Tibial artery (tissue), 4 donors: Measurements from ENCODE around the gene CCT3.

Source experiments
- DNase-seq, 2 donors: peaks; one replicate each; pipeline ENCODE4 v3.0.0-alpha.2; 2019
- H3K27ac ChIP-seq, 2 donors: fragments of 200-600 bp; sonication (generic) in 1 of 2; 1 replicate in 1 of 2; 2 replicates in 1 of 2; pipeline ENCODE4 v1.5.1; 2018 to 2019; ENCODE audit warnings: mild to moderate bottlenecking in 1 of 2
- H3K27me3 ChIP-seq, 2 donors: fragments of 200-600 bp; sonication (generic) in 1 of 2; one replicate each; pipeline versions ENCODE4 v1.5.1 to v1.6.0; 2016 to 2019
- H3K36me3 ChIP-seq, 3 donors: fragments of 200-600 bp; sonication (generic) in 2 of 3; one replicate each; pipeline ENCODE4 v1.5.1; 2016 to 2019; ENCODE audit warnings: mild to moderate bottlenecking in 2 of 3
- H3K4me1 ChIP-seq, 4 donors: fragments of 200-600 bp; sonication (generic) in 2 of 4; 1 replicate in 3 of 4; 2 replicates in 1 of 4; pipeline ENCODE4 v1.5.1; 2016 to 2019
- H3K4me3 ChIP-seq, 2 donors: fragments of 200-600 bp; sonication (generic) in 1 of 2; 1 replicate in 1 of 2; 2 replicates in 1 of 2; pipeline ENCODE4 v1.5.1; 2018 to 2019; ENCODE audit warnings: mild to moderate bottlenecking in 2 of 2
- H3K9me3 ChIP-seq, 3 donors: fragments of 200-600 bp; sonication (generic) in 1 of 3; one replicate each; pipeline ENCODE4 v1.5.1; 2016 to 2019
- intact Hi-C: fragments of 100-400 bp; cut with DNase I; formaldehyde crosslinking; loops from one replicate; pipeline ENCODE4 v1.15.0; 2023; ENCODE audit warnings: low total_unique reads
- TF ChIP-seq, protein P1 (sequence below), 2 experiments: fragments of 200-600 bp in 1 of 2; fragments of 450-650 bp in 1 of 2; IDR thresholded peaks; one replicate each; pipeline ENCODE4 v1.5.1; 2017 to 2019; ENCODE audit warnings: antibody characterized with exemption in 2 of 2, mild to moderate bottlenecking in 1 of 2, moderate library complexity in 1 of 2

The CCT3 gene

DNA sequence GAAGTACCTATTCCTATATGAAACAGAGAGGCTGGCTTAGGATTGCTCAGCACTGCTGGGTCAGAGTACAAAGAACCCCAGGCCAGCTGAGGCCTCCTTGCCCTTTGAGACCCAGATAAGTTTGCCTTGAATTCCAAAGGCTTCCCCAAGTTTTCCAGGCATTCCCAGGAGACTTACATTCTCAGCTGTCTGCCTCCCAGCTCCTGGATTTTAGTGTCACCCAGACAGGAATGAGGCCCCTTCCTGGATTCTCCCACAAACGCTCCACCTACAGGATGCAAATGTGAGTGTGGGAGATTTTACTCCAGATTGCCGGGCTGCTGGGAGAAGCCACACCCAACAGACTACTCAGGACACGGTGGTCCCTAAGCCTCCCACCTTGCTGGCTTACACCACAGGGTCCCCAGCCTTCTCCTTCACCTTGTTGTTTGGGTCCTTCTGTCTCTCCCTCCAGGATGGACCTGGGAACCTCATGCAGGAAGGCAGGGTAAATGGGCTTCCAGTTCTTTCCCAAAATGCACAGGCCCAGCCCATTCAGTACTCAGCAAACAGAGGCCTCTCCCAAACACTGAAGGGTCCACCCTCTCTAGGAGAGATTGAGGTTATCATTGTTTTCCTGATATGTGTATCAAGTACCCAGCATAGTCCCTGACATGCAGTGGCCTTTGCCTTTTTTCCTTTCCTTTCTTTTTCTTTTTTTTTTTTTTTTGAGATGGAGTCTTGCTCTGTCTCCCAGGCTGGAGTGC, 41.5 kb upstream of the CCT3 start:
- no peak overlapping the region for H3K4me3 ChIP-seq
- intact Hi-C loops, result no loop called here

DNA sequence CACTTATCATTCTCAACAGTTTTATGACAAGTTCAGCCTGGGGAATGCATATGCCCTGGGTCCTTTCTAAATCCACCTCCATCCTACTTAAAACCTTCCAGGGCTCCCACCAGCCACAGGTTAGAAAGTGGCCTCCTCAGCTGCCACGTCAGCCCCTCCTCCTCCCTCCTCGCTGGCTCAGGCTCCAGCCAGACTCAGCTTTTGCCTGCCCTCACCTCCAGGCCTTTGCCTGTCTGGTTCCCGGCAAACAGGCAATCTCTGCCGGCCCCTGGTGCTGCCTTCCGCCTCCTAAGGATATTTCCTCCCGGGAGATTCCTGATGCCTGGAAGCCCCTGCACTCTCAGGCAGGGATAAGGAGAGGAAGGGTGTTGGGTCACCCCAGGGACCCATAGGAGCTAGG, 40.5 kb upstream of the CCT3 start:
- Histone ChIP-seq H3K36me3 (no peaks in the 10 kb centered on the region), H3K9me3 (no peaks in the 10 kb centered on the region), H3K4me3 (no peak overlapping the region), H3K27me3 (peaks cover 0 to 21% of the 10 kb centered on the region in 2 donors), H3K4me1 (no peaks in the 10 kb centered on the region), H3K27ac (no peak overlapping the region)
- intact Hi-C loops, result no loop called here
- DNase-seq, result no peak
- TF ChIP-seq, protein P1, sequence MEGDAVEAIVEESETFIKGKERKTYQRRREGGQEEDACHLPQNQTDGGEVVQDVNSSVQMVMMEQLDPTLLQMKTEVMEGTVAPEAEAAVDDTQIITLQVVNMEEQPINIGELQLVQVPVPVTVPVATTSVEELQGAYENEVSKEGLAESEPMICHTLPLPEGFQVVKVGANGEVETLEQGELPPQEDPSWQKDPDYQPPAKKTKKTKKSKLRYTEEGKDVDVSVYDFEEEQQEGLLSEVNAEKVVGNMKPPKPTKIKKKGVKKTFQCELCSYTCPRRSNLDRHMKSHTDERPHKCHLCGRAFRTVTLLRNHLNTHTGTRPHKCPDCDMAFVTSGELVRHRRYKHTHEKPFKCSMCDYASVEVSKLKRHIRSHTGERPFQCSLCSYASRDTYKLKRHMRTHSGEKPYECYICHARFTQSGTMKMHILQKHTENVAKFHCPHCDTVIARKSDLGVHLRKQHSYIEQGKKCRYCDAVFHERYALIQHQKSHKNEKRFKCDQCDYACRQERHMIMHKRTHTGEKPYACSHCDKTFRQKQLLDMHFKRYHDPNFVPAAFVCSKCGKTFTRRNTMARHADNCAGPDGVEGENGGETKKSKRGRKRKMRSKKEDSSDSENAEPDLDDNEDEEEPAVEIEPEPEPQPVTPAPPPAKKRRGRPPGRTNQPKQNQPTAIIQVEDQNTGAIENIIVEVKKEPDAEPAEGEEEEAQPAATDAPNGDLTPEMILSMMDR (IDR thresholded peaks at IDR 0.05), result no peak

More for the DNA sequence above, 41.5 kb upstream of the CCT3 start:
- H3K36me3 ChIP-seq, result no peaks in the 10 kb centered on the region
- peaks cover 0 to 20% of the 10 kb centered on the region in 2 donors for H3K27me3 ChIP-seq
- no peaks in the 10 kb centered on the region for H3K9me3 ChIP-seq
- no peak for DNase-seq
- H3K4me1 ChIP-seq, result no peaks in the 10 kb centered on the region
- H3K27ac ChIP-seq, result no peak overlapping the region
- TF ChIP-seq, protein P1 (IDR thresholded peaks at IDR 0.05), result no peak

DNA sequence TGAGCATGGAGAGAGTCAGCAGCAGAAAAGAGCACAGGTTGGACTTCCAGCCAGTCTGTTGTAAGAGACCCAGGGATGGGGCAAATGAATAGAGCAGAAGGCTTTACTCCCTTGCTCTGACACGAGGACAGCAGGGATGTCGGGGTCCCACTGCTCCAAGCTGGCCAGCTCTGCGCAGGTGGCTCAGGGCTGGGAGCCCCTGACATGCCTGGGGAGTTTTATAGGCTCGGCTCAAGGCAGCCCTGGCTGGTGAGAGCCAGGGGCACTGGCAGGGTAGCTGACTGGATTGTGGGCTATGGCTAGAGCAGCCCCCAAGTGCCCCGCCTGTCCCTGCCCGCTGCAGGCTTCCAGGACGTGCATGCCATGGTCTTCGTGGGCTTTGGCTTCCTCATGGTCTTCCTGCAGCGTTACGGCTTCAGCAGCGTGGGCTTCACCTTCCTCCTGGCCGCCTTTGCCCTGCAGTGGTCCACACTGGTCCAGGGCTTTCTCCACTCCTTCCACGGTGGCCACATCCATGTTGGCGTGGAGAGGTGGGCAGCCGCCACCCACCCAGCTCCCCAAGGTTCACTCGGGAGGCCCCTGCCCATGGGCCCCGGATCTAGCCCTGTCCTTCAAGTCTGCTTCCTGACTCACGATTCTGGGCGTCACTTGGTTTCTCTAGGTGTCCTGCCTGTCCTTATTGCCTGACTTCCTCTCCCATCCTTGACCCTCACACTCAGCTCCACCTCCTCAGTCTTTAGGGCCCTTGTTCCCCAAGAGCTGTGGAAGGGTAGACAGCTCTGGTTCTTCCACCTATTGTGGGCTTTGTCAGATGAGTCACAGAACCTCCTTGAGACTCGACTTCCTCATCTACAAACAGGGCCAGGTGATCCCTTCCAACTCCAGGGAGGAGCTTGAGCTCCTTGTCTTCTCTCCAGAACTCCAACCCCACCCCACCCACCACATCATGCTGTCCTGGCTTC, 39.1 kb upstream of the CCT3 start:
- DNase-seq, result no peak
- no peaks in the 10 kb centered on the region for H3K36me3 ChIP-seq
- intact Hi-C loops, result no loop called here
- TF ChIP-seq, protein P1 (IDR thresholded peaks at IDR 0.05), result no peak
- H3K4me3 ChIP-seq, result no peak overlapping the region
- H3K27me3 ChIP-seq, result peaks cover 0 to 33% of the 10 kb centered on the region in 2 donors
- no peaks in the 10 kb centered on the region for H3K9me3 ChIP-seq
- H3K27ac ChIP-seq, result no peak overlapping the region
- no peaks in the 10 kb centered on the region for H3K4me1 ChIP-seq

DNA sequence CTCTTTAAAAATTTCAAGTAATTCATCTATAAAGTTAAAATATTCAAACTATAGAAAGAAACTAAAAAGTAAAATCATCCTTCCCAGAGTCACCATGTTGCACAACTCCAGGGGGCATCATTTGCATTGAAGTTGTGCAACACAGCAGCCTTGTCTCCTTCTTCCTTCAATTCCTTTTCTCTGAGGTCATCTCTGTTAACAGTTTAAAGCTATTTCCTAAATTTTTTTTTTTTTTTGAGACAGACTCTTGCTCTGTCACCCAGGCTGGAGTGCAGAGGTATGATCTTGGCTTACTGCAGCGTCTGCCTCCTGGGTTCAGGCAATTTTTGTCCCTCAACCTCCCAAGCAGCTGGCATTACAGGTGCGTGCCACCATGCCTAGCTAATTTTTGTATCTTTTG, 38.1 kb upstream of the CCT3 start:
- DNase-seq, result no peak
- H3K27ac ChIP-seq, result no peak overlapping the region
- no peaks in the 10 kb centered on the region for H3K9me3 ChIP-seq
- H3K4me1 ChIP-seq, result no peaks in the 10 kb centered on the region
- peaks cover 0 to 42% of the 10 kb centered on the region in 2 donors for H3K27me3 ChIP-seq
- no peak overlapping the region for H3K4me3 ChIP-seq
- no peaks in the 10 kb centered on the region for H3K36me3 ChIP-seq
- TF ChIP-seq, protein P1 (IDR thresholded peaks at IDR 0.05), result no peak
- intact Hi-C loops, result no loop called here

DNA sequence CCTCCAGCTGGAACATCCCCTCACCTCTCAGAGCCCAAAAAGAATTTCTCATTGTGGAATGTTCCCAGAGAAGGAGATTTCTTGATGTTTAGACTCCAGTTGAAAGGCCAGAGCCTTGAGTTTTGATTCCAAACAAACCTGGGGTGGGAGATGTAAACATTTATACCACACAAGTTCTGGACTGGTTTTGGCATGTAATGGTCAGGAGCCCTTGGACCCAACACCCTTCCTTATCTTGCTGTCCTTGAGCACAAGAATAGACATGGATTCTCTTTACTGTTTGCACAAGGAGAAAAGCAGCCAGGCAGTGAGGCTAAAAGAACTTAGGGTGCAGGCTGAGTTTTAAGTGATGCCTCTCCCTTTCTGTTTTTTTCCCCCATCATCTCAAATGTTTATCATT, 35.5 kb upstream of the CCT3 start:
- intact Hi-C loops, result no loop called here
- Histone ChIP-seq H3K27ac (no peak overlapping the region), H3K4me3 (no peak overlapping the region), H3K36me3 (no peaks in the 10 kb centered on the region), H3K9me3 (no peaks in the 10 kb centered on the region), H3K27me3 (peaks cover 0 to 62% of the 10 kb centered on the region in 2 donors), H3K4me1 (peaks cover 0 to 10% (median 6%) of the 10 kb centered on the region in 4 donors)
- TF ChIP-seq, protein P1 (IDR thresholded peaks at IDR 0.05), result no peak
- no peak for DNase-seq
